ENCODE results near the gene SIAH3.
"Not testable (repeated sequence)": the region's sequence is repeated elsewhere in the genome, so short reads cannot be mapped to it uniquely, and the experiment has no call there.

Gene SIAH3, protein sequence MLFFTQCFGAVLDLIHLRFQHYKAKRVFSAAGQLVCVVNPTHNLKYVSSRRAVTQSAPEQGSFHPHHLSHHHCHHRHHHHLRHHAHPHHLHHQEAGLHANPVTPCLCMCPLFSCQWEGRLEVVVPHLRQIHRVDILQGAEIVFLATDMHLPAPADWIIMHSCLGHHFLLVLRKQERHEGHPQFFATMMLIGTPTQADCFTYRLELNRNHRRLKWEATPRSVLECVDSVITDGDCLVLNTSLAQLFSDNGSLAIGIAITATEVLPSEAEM

DNA sequence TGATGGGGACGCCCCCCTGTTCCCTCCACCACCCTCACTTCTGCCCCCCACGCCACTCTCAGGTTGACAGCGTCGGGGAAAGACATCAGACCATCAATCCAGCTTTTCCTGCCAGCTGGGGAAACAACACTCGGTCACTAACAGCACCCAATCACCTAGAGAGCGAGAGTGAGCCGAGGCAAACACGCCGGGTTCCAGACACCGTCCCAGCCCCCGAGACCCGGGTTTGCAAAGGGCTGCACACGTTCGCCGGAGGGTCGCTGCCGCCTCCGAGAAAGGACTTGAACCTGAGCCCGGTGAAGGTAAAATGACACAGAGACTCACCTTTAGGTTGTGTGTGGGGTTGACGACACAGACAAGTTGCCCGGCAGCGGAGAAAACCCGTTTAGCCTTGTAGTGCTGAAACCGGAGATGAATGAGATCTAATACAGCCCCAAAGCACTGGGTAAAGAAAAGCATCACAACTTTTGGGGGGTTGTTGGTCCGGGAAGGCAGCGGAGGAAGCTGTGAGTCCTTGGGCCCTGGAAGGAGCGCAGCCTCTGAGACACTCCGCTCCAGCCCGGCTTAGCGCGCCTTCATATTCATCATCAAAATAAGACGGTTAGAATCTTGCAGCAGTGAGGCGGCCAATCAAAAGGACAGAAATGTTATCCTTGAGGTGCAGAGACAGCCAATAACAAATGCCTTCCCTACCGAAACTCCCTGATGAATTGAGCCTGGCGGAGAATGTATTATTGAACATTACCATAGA lies at the start of gene SIAH3:
Gene SIAH3, minus strand, starts transcription at position 583 of the 751 bp plus-strand sequence. Its CDS starts 124 bp downstream, at position 459.
- DNase-seq (ENCODE audit: low read depth): no peak

DNA sequence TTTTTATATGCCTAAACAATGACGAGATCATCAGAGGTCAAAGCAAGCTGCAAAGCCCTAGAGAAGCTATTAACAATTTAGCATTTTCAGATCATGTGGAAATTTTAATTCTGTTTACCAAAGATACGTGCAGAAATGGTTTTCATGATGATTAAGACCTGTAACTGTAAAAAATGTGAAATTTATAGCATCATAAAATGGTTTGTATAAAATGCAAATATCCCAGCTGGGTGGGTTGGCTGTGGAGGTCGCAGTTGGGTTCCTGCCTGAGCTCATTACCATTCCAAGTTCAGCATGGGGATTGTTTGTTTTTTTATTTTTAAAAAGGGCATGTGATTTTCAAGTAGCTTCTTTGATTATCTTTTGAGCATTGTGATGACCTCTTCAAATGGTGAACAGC lies 47.9 kb upstream of the SIAH3 start:
- no peak for DNase-seq (ENCODE audit: low read depth)

DNA sequence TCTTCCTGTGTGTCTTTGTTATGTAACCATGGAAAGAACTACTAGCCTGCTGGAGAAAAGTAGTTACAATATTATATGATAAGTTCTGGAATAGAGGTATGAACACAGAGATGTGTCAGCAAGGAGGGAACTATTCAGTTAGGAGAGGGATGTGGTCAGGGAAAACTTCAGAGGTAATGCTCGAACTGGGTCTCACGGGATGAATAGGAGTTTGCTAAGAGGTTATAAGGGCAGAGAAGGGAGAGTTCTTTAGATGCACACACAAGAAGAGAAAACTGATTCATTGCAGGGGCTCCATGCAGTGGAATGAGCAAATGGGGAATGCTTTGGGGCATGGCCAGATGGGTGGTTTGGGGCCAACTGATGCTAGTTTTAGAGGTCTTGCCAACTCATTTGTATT lies 46.0 kb upstream of the SIAH3 start:
- no peak for DNase-seq (ENCODE audit: low read depth)

DNA sequence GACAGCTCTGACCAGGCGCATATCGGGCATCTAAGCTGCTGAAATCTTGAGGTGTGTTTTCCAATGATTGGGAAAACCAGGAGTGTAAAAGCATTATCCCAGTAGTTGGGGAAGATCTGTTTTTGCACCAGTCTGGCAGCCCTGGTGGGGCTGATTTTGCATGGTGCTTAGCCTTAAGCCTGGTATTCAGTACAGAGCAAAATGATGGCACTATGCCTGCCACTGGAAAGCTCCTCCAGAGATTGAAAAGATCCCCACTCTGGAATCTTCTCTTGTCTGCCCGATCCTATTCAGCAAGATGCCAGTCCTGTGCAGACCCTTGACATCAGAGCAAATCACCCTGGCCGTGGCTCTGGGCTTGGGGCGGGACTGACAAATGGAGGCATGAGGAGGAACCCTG lies 44.7 kb upstream of the SIAH3 start:
- no peak for DNase-seq (ENCODE audit: low read depth)

DNA sequence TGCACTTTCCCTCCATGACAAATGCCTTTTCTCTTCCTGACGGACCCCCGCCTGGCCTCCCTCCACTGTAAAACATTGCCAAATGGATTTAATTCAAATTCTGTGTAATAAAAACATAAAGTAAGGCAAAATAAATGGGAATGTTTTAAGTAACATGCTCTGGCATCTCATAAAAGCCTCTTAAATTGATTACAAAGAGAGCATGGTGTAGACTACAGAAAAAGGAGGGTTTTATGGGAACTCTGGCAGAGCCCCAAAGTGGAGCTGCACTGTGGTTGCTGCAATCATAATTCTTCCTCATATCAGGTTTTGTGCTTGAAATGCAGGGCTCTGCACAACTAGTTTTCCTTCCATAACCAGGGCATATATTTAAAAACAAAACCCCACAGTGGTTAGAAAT lies 44.3 kb upstream of the SIAH3 start:
- no peak for DNase-seq (ENCODE audit: low read depth)

DNA sequence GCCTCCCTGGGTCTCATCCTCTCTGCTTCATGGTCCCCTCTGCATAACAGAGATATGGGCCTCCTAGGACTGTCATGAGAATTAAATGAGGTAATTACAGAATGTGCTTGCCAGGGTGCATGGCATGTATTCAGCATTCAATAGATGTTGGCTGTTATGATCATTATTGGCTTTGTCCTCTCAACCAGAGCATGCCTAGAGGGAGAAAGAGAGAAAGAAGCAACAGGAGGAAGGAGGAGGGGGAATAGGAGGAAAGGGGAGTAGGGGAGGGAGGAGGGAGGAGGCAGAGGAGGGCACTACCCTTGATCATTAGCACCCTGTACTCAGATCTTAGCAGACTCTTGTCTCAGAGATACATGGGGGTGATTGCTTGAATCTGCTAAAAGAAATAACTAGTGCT lies 41.0 kb upstream of the SIAH3 start:
- no peak for DNase-seq (ENCODE audit: low read depth)

DNA sequence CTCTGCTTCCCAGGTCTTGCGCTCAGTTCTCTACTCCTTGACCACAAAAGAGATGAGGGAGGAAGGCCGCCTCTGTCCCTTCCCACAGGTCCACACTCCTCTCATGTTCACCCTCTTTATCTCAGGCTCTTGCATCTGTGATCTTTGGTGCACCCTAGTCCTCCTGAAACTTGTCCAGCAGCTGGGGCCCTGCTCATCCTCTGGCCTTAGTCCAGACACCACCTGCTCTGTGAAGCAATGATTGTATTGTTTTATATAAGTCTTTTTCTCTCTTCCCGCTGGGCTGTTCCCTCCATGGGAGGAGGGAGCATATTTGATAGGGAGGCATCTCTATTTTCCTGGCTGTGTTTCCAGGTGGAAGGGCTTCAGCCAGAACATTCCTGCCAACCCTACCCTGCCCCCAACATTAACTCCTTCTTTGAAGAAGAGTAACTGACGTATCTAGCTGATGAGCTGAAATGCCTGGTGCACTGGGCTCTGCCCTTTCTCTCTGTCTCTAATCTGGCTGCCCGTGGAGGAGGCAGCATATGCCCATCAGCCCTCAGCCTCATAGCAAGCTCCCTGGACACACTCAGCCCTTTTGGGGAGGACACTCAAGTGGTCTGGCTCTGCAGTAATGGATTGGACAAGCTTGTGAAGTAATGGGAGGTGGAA lies 38.2 kb upstream of the SIAH3 start:
- no peak for DNase-seq (ENCODE audit: low read depth)

DNA sequence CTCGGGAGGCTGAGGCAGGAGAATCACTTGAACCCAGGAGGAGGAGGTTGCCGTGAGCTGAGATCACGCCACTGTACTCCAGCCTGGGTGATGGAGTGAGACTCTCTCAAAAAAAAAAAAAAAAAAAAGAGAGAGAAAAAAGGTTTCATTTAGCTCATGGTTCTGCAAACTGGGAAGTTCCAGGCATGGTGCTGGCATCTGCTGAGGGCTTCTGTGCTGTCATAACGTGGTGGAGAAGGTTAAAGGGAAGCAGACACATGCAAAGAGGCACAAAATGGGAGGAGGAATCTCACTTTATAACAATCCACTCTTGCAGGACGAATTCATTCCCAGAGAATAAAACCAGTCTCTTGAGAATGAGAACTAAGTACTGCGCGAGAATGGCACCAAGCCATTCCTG lies 34.9 kb upstream of the SIAH3 start:
- DNase-seq (ENCODE audit: low read depth): no peak

DNA sequence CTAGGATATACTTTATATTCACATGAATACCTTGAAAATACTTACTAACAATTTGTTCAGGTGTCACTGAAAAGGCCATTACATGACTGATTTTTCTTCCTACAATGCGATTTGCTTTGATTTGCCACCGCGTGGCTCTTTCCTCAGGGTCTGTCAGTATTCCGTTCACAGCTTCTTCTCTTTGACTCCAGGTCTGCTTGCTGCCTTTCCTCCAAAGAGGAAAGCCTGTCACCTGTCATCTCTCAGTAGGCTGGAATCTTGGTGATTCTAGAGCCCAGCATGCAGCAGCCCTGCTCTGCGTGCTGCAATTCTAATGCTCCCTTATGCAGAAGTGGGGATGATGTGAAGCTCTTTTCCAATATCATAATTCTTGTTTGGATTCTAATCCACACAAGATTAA lies 33.6 kb upstream of the SIAH3 start:
- no peak for DNase-seq (ENCODE audit: low read depth)

DNA sequence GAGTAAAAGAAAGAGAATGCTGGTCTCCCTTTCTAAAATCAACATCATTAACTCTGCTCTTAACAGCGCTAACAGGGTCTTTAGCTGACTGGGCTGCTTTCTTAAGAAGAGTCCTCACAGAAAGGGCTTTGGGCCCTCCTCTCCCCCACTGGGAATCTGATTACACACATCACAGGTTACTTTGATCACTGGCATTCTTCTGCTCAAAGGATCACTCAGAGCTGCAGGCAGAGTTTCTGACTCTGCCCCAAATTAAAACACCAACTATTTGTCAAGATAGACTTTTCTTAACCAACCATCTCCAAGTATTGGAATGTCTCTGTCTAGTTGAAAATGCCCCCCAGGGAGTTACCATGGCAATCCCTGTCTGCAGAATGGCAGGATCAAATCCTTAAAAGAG lies 31.1 kb upstream of the SIAH3 start:
- no peak for DNase-seq (ENCODE audit: low read depth)

DNA sequence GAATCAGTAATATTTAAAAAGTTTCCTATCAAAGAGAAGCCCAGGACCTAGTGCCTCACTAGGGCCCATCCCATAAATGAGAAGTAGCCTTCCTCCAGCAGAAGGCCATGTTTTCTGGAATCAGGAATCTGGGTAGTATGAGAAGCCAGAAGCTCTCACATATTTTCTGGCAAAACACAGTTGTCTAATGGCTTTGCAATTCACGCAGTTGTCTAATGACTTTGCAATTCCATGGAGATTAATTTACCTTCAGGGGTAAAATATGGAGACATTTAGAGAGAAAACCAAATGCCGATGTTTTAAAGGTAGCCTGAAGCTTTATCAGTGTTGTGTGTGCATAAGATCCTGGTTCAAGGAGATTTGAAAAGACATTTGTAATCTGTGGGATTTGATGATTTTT lies 29.8 kb upstream of the SIAH3 start:
- no peak for DNase-seq (ENCODE audit: low read depth)

DNA sequence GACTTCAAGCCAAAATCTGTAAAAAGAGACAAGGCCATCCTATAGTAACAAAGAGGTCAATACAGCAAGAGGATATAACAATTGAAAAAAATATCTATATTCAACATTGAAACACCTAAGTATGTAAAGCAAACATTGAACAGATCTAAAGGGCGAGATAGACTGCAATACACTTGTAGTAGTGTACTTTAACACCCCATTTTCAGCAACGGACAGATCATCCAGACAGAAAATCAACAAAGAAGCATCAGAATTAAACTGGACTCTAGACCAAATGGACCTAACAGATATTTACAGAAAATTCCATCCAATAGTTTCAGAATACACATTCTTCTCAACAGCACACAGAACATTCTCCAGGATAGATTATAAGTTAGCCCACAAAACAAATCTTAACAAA lies 28.7 kb upstream of the SIAH3 start:
- no peak for DNase-seq (ENCODE audit: low read depth)

DNA sequence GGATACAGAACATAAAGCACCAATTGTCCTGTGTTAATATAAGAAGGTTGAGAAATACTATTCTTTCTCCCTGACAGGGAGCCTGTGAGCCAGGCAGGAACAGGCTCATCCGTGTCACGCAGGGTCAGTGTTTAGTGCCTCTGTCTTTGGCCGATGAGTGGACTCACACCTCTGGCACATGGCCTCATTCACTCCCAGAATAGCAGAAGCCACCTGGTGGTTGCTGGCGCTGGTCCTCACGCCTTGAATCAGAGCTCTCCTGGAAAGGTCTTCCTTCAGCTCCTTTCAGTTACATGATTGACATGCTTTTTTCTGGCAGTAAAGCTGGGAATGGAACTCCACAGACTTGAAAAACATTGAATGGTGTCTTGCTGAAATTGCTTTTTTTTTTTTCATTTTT lies 28.1 kb upstream of the SIAH3 start:
- no peak for DNase-seq (ENCODE audit: low read depth)

DNA sequence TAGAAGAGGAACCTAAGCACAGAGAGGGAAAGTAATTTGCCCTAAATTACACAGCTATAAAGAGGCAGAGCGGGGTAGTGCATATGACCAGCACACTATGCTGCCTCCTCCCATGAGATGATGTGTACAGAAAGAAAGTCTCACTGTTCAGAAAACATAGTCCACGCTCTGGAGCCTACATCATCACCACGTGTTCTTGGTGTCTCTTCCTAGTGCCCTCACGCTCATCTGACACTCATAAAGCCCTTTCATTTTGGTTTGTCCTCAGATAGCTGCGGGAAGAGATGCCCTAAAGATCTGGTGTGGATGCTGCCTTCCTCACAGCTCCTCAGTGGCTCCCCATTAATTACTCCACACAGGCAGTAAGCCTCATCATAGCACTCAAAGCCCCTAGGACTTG lies 27.4 kb upstream of the SIAH3 start:
- DNase-seq (ENCODE audit: low read depth): no peak

DNA sequence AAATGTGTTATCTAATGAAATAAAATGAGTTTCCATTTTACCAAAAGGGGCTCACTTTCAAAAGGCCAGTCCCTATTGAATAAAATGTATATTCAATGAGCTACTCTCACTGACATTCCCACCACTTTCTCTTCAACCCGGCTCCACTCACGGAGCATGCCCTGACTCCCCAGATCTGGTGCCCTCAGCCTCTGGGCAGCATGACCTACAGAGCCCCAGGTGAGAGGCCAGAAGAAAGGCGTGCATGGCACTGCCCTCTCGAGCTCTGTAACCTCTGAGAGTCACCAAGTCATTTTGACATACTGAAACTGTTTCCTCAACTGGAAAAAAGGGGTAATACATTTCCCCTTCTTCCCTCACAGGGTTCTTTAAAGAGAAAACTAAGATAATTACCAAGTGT lies 25.2 kb upstream of the SIAH3 start:
- DNase-seq (ENCODE audit: low read depth): no peak

DNA sequence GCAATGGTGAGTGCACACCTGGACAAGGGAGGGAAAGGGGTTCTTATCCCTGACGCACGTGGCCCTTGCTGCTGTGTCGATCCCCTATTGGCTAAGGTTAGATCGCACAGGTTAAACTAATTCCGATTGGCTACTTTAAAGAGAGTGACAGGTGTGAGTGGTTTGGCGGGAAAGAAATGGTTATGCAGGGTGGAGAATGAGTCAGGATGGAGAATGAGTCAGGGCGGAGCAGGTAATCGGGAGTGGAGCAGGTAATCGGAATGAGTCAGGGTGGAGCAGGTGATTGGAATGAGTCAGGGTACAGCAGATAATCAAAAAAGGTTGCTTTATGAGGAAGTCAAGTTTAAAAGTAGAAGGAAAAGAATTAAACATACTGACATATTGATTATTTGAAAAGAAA lies 24.4 kb upstream of the SIAH3 start:
- no peak for DNase-seq (ENCODE audit: low read depth)

DNA sequence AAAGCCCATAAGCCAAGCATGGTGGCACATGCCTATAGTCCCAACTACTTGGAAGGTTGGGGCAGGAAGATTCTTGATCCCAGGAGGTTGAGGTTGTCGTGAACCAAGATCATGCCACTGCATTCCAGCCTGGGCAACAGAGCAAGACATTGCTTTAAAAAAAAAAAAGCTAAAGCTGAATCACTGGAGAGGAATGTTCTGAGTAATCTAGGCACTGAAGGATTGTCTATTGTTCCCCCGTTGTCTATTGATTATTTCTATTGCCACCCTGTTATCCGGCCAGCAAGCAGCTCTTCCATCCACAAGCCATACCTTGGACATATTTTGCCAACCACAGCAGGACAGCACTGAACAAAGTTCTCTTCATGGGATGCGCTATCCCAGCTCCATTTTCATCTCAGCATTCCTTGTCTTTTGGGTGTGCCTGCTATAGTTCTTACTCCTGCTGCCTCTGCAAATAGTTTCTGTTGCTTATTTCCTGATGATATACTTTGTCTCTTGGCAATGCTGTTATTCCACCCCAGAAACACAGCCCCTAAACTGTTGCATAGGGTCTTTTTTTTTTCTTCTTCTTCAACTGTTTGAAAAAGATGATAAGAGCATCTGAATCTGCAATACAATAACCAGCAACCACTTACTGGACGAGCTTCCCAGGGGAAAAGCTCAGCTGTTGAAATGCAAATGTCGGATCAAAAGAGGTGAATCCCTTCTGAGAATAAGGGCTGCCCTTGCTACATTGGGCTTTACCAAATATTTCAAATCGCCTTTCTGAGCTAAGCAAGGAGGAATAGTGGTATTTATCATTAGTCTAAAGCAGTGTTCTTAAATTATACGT lies 22.2 kb upstream of the SIAH3 start:
- no peak for DNase-seq (ENCODE audit: low read depth)

DNA sequence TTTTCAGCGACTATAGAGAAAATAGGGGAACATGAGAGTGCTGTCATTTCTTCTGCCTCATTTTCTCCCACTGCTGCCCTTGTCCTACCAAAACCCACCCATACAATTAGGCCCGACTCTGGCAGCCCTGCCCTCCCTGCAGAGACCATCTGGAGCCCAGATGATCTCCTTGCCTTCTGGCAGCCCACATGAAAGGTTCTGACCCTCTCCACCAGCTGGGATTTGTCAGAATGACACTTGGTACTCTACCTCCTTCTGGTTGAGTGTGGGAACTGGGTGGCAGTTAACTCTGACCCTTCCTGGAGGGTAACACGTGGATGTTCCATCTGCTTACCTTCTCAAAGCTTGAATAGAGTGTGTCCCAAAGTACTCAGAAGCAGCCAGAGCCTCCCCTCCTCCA lies 21.0 kb upstream of the SIAH3 start:
- no peak for DNase-seq (ENCODE audit: low read depth)

DNA sequence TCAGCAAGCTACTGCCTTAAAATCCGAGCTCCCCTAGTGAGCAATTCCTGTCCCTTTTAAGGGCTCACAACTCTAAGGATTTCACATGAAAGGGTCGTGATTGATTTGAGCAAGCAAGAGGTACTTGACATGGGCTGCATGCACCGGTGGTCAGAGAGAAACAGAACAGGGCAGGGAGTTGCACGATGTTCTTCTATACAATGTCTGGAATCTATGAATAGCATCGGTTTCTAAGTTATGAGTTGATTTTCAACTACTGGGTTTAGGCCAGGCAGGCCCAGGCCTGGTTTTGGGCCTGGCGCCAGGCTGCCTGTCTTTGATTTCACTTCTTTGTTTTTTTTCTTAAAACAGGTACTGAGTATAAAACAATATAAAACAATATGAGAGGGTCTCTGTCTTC lies 19.6 kb upstream of the SIAH3 start:
- DNase-seq (ENCODE audit: low read depth): not testable (repeated sequence)

DNA sequence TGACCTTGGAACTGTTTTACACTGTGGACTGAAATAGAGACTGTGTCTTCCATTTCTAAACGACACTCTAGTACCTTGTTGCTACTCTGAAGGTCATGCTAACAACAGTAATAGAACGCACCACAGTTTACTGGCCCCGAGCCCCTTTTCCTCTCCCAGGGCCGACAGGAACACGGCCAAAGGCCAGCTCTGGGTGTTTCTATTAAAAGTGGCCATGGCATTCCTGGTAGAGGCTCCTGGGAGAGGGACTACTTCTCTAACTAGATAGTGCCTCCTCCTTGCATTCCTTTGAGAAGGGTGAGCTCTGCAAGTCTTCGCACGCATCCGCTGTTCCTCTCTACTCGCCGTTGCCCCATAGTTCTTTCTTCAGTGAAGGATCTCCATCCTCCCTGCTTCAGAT lies 18.7 kb upstream of the SIAH3 start:
- DNase-seq (ENCODE audit: low read depth): no peak

DNA sequence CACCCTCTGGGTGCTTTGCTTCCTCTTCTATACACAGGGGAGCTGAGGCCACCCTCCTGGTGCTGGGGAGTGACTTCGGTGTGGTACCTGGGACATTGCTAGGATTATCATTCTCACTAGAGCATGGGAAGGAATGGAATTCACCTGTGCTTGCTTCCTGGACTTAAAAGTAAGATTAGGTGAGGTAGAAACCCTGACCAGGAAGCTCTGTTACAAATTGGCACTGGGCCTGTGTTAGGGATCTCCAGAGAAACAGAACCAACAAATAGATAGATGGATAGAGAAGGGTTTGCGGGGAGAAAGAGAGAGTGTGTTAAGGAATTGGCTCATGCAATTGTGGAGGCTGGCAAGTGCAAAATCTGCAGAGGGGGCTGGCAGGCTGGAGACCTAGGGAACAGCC lies 13.9 kb upstream of the SIAH3 start:
- no peak for DNase-seq (ENCODE audit: low read depth)
